GM19043 (cell line): ENCODE results near the gene CLK2.
A peak's percentile ranks its signal among the peaks of the same experiment; 100 is the strongest.
"Not testable (repeated sequence)": the region's sequence is repeated elsewhere in the genome, so short reads cannot be mapped to it uniquely, and the experiment has no call there.

Experiments
- ATAC-seq: cut with Tn5 transposase; IDR thresholded peaks from one replicate; pipeline ENCODE4 v1.9.1; 2021; ENCODE audit warnings: low read depth; ENCODE audit not compliant: unreplicated experiment

CLK2 gene

GRCh38 chr1:155245163-155245524 is 28.2 kb downstream of the CLK2 start:
- ATAC-seq = no peak

DNA sequence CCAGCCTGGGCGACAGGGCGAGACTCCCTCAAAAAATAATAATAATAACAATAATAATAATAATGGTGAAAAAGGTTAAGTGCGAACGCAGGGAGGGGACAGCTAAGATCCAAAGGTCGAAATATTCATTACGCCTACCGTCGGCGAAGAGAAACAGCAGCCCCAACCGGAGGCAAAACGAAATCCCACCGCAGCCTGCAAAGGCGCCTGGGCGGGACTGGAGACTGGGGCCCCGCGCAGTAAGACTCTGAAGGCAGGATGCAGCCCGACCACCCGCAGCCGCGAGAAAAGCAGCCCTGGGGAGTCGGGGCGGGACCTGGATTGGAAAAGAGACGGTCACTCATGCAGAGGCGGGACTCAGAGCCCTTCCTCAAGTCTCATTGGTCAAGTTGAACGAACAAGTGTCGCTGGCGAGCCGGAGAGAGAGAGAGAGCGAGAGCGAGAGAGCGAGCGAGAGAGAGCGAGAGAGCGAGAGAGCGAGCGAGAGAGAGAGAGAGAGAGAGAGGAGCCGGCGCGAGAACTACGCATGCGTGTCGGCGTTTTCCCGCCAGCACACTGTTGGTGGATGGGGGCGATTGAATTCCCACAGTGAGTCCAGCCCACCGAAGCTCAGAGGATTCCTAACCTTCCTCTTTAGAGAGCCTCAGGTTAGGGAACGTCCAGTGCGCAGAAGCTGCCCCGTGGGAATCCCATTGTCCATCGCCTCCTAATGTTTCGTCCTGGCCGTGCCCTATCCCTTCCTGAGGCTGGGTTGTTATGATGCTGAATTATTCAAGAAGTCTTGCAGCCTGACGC is 28.7 kb downstream of the CLK2 start:
- peak; percentile 89 for ATAC-seq

- ATAC-seq = no peak
Observed at GRCh38 chr1:155242805-155243358, 30.4 kb downstream of the CLK2 start.

DNA sequence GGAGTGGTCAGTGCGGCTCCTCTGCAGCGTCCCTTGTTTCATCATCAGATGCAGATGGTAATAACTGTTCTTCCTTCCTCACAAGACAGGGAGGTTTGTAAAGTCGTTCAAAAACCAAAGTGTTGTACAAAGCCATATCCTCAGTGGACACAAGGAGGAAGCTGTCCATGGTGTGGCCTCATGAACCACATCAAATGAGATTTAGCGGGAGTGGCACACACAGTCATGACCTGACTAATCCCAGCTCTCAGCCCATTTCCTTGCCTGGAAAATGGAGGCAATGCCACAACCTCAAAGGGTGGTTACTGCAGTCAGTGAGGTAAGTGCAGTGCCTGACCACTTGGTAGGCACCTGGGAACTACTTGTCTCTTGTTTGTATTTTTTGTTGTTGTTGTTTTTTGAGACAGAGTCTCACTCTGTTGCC is 31.5 kb downstream of the CLK2 start:
- no peak for ATAC-seq

- no peak for ATAC-seq
Observed at GRCh38 chr1:155241069-155241679, 32.1 kb downstream of the CLK2 start.

DNA sequence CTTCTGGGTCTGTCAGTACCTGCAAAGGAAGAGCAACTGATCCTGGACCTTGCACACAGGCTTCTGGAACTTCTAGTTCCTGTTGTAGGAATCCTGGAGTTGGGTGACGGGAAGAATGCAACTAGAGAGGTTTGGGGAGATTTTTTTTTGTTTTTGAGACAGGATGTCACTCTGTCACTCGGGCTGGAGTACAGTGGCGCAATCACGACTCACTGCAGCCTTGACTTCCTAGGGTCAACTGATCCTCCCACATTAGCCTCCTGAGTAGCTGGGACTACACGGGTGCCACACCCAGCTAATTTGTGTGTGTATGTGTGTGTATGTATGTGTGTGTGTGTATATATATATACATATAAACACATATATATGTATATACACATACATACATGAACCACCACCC is 36.9 kb downstream of the CLK2 start:
- ATAC-seq = no peak

DNA sequence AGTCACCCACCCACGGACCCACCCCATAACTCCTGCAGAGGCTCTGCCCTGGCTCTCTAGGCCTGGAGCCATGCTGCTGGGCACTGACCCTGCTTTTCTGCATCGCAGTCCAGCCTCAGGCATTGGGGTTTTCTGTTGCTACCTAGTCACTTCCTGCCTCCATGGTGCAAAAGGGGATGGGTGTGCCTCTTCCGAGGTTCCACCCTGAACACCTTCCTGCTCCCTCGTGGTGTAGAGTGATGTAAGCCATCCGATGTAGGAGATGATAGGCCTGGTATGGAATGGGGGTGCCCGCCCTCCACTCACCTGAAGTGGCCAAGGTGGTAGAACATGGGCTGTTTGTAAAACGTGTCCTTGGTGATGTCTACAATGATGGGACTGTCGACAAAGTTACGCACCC is 37.9 kb downstream of the CLK2 start:
- ATAC-seq = not testable (repeated sequence)

DNA sequence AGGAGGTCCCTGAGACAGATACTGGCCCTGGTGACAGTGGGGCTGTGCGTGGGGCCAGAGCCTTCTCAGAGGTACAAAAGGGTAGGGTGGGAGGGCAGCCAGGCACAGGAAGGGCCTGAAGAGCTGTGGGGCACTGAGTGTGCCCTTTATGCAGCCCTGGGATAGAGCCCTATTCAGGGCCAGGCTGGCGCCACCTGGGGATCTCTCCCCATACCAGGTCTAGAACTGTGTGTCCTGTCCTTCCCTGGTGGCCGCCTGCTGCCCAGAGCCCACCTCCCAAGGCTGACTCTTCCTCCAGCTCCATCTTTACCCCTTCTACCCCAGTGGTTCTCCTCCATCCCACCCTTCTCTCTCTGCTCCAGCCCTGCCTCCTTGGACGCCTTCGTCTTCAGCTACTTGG is 39.8 kb downstream of the CLK2 start:
- not testable (repeated sequence) for ATAC-seq

DNA sequence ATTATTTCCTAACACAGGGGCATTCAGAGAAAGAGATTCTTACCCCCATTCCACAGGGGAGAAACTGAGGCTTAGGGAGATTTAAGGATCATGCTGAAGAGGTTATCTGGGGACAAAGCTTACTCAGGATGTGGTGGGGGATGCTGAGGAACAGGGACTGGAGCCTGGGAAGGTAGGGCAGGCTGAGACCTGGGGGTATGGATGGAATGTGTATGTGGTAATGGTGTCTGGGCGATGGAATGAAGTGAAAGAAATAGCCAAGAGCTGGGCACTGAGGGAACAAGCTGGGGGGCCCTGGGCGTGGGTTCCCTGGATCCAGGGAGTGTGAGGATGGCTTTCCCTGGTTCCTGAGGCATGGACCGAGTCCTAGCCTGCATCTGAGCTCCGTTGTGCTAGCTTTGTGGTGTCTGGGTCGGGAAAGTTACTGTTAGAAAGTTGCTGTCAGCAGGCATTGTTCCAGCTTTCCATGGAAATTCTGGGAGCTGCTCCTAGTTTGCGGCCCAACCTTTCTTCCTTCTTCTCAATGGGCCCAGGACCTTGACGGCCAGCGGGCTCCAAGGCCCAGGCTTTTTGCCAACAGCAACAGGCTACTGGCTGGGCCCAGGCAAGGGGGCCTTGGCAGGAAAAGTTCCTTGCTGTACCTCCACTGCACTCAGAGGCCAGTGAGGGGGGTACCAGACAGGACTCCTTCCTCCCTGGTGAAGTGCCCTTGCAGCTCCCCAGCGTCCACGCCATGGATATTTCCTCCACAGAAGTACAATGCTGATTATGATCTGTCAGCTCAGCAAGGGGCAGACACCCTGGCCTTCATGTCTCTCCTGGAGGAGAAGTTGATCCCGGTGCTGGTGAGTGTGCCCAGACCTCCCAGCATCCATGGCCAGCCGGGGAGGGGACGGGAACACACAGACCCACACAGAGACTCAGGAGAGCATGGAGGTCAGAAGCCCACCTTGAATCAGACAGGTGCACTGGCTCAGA is 41.0 kb downstream of the CLK2 start:
- ATAC-seq = not testable (repeated sequence)

DNA sequence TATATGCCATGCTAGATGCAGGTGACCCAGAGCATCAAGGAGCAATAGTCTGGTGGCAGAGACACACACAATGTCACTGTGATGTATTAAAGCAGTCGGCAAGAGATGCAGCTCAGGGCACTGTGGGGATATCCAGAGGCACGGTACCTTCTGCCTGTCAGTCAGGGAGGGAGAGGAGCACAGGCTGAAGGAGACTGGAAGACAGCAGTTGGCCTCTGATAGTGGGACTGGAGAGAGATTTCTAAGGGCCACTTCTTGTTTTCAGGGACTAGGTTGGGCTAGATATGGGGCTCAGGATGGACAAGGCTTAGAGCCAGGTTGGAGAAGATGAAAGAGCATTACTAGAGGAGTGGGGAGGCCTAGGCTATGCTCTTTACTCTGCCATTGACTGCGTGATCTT is 42.0 kb downstream of the CLK2 start:
- ATAC-seq = not testable (repeated sequence)

GRCh38 chr1:155228096-155228427 is 45.2 kb downstream of the CLK2 start:
- ATAC-seq = no peak

DNA sequence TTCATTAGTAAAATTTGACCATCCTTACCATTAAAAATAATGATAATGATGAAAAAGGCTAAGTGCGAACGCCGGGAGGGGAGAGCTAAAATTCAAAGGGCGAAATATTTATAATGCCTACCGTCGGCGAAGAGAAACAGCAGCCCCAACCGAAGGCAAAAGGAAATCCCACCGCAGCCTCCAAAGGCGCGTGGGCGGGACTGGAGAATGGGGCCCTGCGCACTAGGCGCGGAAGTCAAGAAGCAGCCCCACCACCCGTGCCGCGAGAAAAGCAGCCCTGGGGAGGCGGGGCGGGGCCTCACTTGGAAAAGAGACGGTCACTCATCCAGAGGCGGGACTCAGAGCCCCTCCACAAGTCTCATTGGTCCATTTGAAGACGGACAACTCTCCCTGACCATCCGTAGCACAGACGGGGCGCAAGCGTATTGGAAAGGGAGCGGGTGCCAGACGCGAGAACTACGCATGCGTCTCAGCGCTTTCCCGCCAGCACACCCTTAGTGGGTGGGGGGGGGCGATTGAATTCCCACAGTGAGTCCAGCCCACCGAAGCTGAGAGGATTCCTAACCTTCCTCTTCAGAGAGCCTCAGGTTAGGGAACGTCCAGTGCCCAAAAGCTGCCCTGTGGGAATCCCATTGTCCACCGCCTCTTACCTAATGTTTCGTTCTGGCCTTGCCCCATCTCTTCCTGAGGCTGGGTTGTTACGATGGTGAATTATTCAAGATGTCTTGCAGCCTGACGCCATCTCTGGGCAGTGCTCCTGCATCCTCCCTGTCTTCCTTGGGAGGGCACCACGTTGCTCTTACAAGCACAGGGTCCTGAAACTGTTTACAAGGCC is 45.8 kb downstream of the CLK2 start:
- ATAC-seq = peak; percentile 91

GRCh38 chr1:155226910-155227260 is 46.4 kb downstream of the CLK2 start:
- no peak for ATAC-seq

DNA sequence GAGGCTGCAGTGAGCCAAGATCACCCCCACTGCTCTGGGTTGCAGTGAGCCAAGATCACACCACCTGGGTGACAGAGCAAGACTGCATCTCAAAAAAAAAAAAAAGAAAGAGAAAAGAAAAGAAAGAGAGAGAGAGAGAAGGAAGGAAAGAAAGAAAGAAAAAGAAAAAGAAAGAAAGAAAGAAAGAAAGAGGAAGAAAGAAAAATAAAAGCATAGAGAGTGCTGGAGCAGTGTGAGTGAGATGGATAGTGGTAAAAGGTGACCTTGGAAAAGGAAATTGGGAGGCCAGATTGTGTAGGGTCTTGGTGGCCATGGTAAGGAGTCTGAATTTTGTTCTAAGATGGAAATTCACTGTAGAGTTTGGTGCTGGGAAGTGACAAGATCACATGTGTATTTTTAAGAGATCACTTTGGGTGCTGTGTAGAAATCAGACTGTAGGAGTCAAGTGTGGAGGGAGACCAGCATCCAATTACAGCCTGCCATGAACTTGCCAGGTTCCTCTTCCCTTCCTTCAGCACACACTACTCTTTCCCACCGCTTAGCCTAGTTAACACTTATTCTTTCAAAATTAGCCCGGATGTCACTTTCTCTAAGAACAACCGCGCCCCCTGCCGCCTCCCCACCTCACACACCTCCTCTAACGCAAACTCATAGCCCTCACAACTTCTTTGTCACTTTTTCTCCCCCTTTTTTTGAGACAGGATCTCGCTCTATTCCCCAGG is 47.0 kb downstream of the CLK2 start:
- no peak for ATAC-seq

DNA sequence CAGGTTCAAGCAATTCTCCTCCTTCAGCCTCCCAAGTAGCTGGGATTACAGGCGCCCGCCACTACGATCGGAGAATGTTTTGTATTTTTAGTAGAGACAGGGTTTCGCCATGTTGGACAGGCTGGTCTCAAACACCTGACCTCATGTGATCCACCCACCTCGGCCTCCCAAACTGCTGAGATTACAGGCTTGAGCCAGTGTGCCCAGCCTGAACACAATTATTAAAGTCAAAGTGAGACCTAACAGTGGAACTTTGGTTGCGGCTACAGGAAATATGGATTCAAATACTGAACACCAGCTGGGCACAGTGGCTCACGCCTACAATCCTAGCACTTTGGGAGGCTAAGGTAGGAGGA is 47.9 kb downstream of the CLK2 start:
- not testable (repeated sequence) for ATAC-seq

- ATAC-seq = no peak
Observed at GRCh38 chr1:155223047-155223446, 50.3 kb downstream of the CLK2 start.

DNA sequence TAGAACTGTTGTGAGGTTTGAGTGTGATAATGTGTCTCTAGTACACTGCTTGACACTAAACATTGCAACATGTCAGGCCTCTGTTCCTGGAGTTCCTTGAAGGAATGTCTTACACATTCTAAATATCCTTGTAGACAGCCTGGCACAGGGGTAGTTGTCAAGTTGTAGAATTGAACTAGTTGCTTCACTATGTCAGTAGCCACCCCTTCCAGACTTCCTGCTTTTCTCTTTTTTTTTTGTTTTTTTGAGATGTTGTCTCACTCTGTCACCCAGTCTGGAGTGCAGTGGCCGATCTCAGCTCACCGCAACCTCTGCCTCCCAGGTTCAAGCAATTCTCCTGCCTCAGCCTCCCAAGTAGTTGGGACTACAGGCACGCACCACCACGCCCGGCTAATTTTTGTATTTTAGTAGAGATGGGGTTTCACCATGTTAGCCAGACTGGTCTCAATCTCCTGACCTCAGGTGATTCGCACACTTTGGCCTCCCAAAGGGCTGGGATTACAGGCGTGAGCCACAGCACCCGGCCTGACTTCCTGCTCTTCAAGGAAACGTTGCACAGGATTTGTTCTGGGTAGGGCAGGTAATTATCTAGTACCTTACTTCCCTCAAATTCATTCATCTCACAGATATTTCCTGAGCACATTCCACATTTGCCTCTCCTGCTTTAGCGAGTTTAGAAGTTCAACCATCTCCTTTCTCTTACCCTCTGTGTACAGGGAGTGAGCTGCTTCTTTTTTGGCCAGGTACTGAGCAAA is 52.9 kb downstream of the CLK2 start:
- not testable (repeated sequence) for ATAC-seq

- no peak for ATAC-seq
Observed at GRCh38 chr1:155219592-155220031, 53.7 kb downstream of the CLK2 start.
